Gastrocnemius medialis (tissue), 4 donors: ENCODE data around the gene AFF1. TPM values are rescaled to one million over a fixed set of nuclear protein-coding genes. Genes with fewer than 3 reads are reported as not detected.

Source experiments
- ATAC-seq, 2 donors: fragments of 150-250 bp; one replicate each; pipeline ENCODE4 v1.9.1; 2016
- DNase-seq, 2 donors: peaks; one replicate each; pipeline ENCODE4 v3.0.0-alpha.2; 2019
- H3K27ac ChIP-seq, 4 donors: fragments of 200-600 bp; sonication (generic); 1 replicate in 1 of 4; 2 replicates in 3 of 4; pipeline ENCODE4 v1.5.1; 2016 to 2018; ENCODE audit warnings: mild to moderate bottlenecking in 2 of 4, moderate library complexity in 1 of 4
- H3K27me3 ChIP-seq, 3 donors: fragments of 200-600 bp; sonication (generic) in 2 of 3; 1 replicate in 1 of 3; 2 replicates in 2 of 3; pipeline versions ENCODE4 v1.5.1 to v1.6.0; 2016 to 2019; ENCODE audit warnings: mild to moderate bottlenecking in 1 of 3, moderate library complexity in 1 of 3
- H3K36me3 ChIP-seq, 2 donors: fragments of 200-600 bp; sonication (generic) in 1 of 2; one replicate each; pipeline ENCODE4 v1.5.1; 2017 to 2018
- H3K4me1 ChIP-seq, 2 donors: fragments of 200-600 bp; sonication (generic) in 1 of 2; one replicate each; pipeline ENCODE4 v1.5.1; 2016 to 2017; ENCODE audit warnings: mild to moderate bottlenecking in 2 of 2
- H3K4me3 ChIP-seq, 4 donors: fragments of 200-600 bp; sonication (generic) in 3 of 4; 1 replicate in 1 of 4; 2 replicates in 3 of 4; pipeline ENCODE4 v1.5.1; 2016 to 2019; ENCODE audit warnings: mild to moderate bottlenecking in 2 of 4
- H3K9me3 ChIP-seq, 3 donors: fragments of 200-600 bp; sonication (generic) in 2 of 3; 1 replicate in 1 of 3; 2 replicates in 2 of 3; pipeline ENCODE4 v1.5.1; 2016 to 2019
- CTCF ChIP-seq, 5 experiments: fragments of 450-650 bp in 3 of 5; fragments of 200-600 bp in 2 of 5; sonication (generic) in 2 of 5; IDR thresholded peaks in 4 of 5; conservative IDR thresholded peaks in 1 of 5; 1 replicate in 4 of 5; 2 replicates in 1 of 5; pipeline ENCODE4 v1.5.1; 2016 to 2019; ENCODE audit warnings: antibody characterized with exemption in 5 of 5, mild to moderate bottlenecking in 3 of 5, moderate library complexity in 3 of 5
- POLR2A ChIP-seq, 2 donors: fragments of 450-650 bp; IDR thresholded peaks; one replicate each; pipeline ENCODE4 v1.6.1; 2017; ENCODE audit warnings: antibody characterized with exemption in 2 of 2, mild to moderate bottlenecking in 2 of 2, moderate library complexity in 2 of 2
- in situ Hi-C, 4 donors: fragments of 200-750 bp; cut with MboI; loops; one replicate each; pipeline versions ENCODE4 v1.15.0 to v1.8.0; 2017; ENCODE audit warnings: low sequenced_read_pairs in 4 of 4
- intact Hi-C: fragments of 100-400 bp; cut with DNase I; formaldehyde crosslinking; loops from one replicate; pipeline ENCODE4 v1.15.1; 2023; ENCODE audit warnings: low total_unique reads
- total RNA-seq, 4 donors: library from RNA; depleted of rRNA; stranded (reverse); fragments of >200 nt; gene quantifications; one replicate each; pipeline versions ENCODE4 v1.1.0 to v1.2.3, GENCODE V29; 2016

Gene AFF1
- total RNA-seq, 4 donors from 2014 or later = 142 to 265 (median 197) TPM

- peaks cover 50 to 57% of the 10 kb centered on the region in 2 donors for H3K4me1 ChIP-seq
- no peak for ATAC-seq
- DNase-seq = no peak
- intact Hi-C loops = loop anchor here (5.0 kb wide), 1 partner anchor 33 kb away; no protein-coding TSS in a partner anchor
- no peaks in the 10 kb centered on the region for H3K9me3 ChIP-seq
- peaks cover 0 to 23% of the 10 kb centered on the region in 2 donors for H3K36me3 ChIP-seq
- H3K4me3 ChIP-seq = no peak overlapping the region
- in situ Hi-C loops = loop anchor here (5.0 to 10.0 kb wide), 5 partner anchors 83 to 168 kb away; no protein-coding TSS in a partner anchor
- H3K27ac ChIP-seq = peak overlapping the region; percentile 16 to 83 (median 58)
- H3K27me3 ChIP-seq = no peaks in the 10 kb centered on the region
- TF ChIP-seq POLR2A (IDR thresholded peaks at IDR 0.05) (no peak), CTCF (IDR thresholded peaks at IDR 0.05 in 4 of 5, conservative IDR thresholded peaks at IDR 0.05 in 1 of 5) (no peak)
Observed at GRCh38 chr4:87090305-87090704, 155.5 kb downstream of the AFF1 start.

- peak; percentile 74 to 84 for ATAC-seq
- in situ Hi-C loops = loop anchor here (5.0 to 10.0 kb wide), 5 partner anchors 85 to 170 kb away; no protein-coding TSS in a partner anchor
- intact Hi-C loops = loop anchor here (1.0 to 5.0 kb wide), 3 partner anchors 35 to 170 kb away; no protein-coding TSS in a partner anchor
- TF ChIP-seq POLR2A (IDR thresholded peaks at IDR 0.05) = no peak
- TF ChIP-seq CTCF (IDR thresholded peaks at IDR 0.05 in 4 of 5, conservative IDR thresholded peaks at IDR 0.05 in 1 of 5) = no peak
- Histone ChIP-seq H3K9me3 (no peaks in the 10 kb centered on the region), H3K27me3 (no peaks in the 10 kb centered on the region), H3K36me3 (peaks cover 0 to 23% of the 10 kb centered on the region in 2 donors), H3K4me1 (peaks cover 34 to 42% of the 10 kb centered on the region in 2 donors), H3K4me3 (no peak overlapping the region), H3K27ac (peak overlapping the region; percentile 72 to 80 (median 78))
- peak; percentile 73 to 86 for DNase-seq
Observed at GRCh38 chr4:87092389-87093141, 157.8 kb downstream of the AFF1 start.

GRCh38 chr4:87093443-87094123 lies 158.8 kb downstream of the AFF1 start:
- peak; percentile 73 to 74 for ATAC-seq

GRCh38 chr4:87097075-87097474 lies 162.3 kb downstream of the AFF1 start:
- DNase-seq (no peak), ATAC-seq (no peak)
- in situ Hi-C loops (loop anchor here in 3 of 4 donors (10.0 kb wide), 2 partner anchors 92 to 172 kb away; no protein-coding TSS in a partner anchor), intact Hi-C loops (no loop called here)
- Histone ChIP-seq H3K27me3 (no peaks in the 10 kb centered on the region), H3K9me3 (no peaks in the 10 kb centered on the region), H3K36me3 (peaks cover 0 to 5% of the 10 kb centered on the region in 2 donors), H3K4me3 (no peak overlapping the region), H3K4me1 (peaks cover 39 to 41% of the 10 kb centered on the region in 2 donors), H3K27ac (peak overlapping the region in 3 of 4 donors; percentile 10 to 87 (median 34))
- TF ChIP-seq POLR2A (IDR thresholded peaks at IDR 0.05) = no peak
- TF ChIP-seq CTCF (IDR thresholded peaks at IDR 0.05 in 4 of 5, conservative IDR thresholded peaks at IDR 0.05 in 1 of 5) = no peak

More at GRCh38 chr4:87093443-87094123, 158.8 kb downstream of the AFF1 start:
- TF ChIP-seq POLR2A (IDR thresholded peaks at IDR 0.05) (no peak), CTCF (IDR thresholded peaks at IDR 0.05 in 4 of 5, conservative IDR thresholded peaks at IDR 0.05 in 1 of 5) (peak; percentile 43 to 60 (median 58))
- Histone ChIP-seq H3K9me3 (no peaks in the 10 kb centered on the region), H3K4me1 (peaks cover 33 to 39% of the 10 kb centered on the region in 2 donors), H3K27ac (peak overlapping the region; percentile 72 to 80 (median 78)), H3K27me3 (no peaks in the 10 kb centered on the region), H3K36me3 (peaks cover 0 to 23% of the 10 kb centered on the region in 2 donors), H3K4me3 (no peak overlapping the region)
- in situ Hi-C loops (loop anchor here (5.0 to 10.0 kb wide), 5 partner anchors 86 to 171 kb away; no protein-coding TSS in a partner anchor), intact Hi-C loops (loop anchor here (1.0 to 5.0 kb wide), 3 partner anchors 36 to 171 kb away; no protein-coding TSS in a partner anchor)
- DNase-seq = no peak
